Measurements from ENCODE around the gene PLAC1. TPM values are rescaled to one million over a fixed set of nuclear protein-coding genes. Genes with fewer than 3 reads are reported as not detected.

PLAC1 gene
- total RNA-seq, 1 donor from 2014 or later: not detected

DNA sequence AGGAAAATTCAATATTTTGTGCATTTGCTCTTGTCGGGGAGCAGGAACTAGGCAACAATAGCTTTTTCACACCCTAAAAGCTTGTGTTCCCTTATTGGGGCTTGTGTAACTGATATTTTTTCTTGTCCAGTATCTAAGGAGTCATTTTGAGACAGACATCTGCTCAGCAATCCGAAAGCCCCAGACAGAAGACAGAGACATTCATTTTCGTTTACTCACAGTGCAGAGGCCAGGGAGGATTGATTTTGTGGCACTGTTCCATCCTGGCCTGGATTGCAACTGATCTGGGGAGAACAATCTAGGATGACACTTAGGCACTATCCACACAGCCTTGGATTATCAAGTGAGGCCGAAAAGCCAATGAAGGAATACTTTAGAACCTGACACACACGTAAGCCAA is 27.4 kb upstream of the PLAC1 start:
- TF ChIP-seq CTCF (IDR thresholded peaks at IDR 0.05; ENCODE audit: unreplicated experiment): no peak
- Mint-ChIP-seq H3K4me1 (ENCODE audit: low read depth) (no peaks in the 10 kb centered on the region), H3K36me3 (ENCODE audit: insufficient read depth) (no peaks in the 10 kb centered on the region), H3K27me3 (no peaks in the 10 kb centered on the region), H3K27ac (no peak overlapping the region), H3K4me3 (ENCODE audit: low read depth) (no peak overlapping the region), H3K9me3 (ENCODE audit: low read depth) (peaks cover 21% of the 10 kb centered on the region)
- no peak for DNase-seq (ENCODE audit: low spot score, unreplicated experiment)

DNA sequence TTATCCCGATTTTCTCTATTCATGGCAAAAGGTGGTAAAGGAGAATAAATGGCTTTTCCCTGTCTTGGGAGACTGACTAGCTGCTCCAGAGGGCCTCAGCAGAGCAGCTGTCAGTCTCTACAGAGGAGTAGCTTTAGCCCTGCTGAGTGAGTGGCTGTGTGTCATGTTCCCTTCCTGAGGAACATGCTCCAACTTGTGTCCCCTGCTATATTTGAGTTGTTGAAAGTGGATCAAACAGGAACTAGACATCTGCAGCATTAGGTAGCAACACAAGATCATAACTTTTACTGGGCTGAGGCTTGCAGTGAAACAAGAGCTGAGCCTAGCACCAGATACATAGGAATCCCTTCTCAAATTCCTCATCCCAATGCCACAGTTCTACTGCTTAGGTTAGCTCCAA is 26.7 kb upstream of the PLAC1 start:
- Mint-ChIP-seq H3K4me1 (ENCODE audit: low read depth) (no peaks in the 10 kb centered on the region), H3K4me3 (ENCODE audit: low read depth) (no peak overlapping the region), H3K27ac (no peak overlapping the region), H3K27me3 (no peaks in the 10 kb centered on the region), H3K9me3 (ENCODE audit: low read depth) (peaks cover 20% of the 10 kb centered on the region), H3K36me3 (ENCODE audit: insufficient read depth) (no peaks in the 10 kb centered on the region)
- no peak for TF ChIP-seq CTCF (IDR thresholded peaks at IDR 0.05; ENCODE audit: unreplicated experiment)
- no peak for DNase-seq (ENCODE audit: low spot score, unreplicated experiment)

DNA sequence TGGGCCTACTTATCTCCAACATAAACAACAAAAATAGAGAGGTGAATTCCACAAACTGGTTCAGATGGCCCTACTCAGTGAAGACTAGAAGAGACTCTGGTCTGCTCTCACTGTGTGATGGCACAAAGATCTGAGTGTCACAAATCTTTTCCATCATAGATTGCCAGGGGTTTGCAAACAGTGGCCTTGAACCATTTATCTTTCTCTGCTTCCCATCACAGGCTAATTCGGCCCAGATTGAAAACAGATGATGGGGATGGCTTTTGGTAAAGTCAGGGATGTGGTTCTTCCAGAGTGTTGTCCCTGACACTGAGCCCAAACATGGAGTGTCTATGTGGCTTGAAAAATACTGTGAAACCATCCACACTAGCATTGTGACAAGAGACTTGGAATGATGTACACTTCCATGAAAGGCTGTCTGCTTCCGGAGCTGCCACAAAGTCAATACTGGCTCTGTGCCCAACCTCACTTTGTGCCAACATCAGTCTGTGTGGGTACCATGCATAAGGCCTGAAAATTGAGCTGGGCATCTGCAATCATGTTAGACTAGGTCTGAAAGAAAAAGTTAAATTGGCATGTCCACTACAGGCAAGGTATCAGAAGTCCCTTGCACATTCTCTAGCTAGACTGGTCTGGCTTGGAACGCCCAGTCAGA is 25.2 kb upstream of the PLAC1 start:
- H3K4me1 Mint-ChIP-seq (ENCODE audit: low read depth): no peaks in the 10 kb centered on the region
- TF ChIP-seq CTCF (IDR thresholded peaks at IDR 0.05; ENCODE audit: unreplicated experiment): no peak
- no peaks in the 10 kb centered on the region for H3K36me3 Mint-ChIP-seq (ENCODE audit: insufficient read depth)
- H3K9me3 Mint-ChIP-seq (ENCODE audit: low read depth): peaks cover 12% of the 10 kb centered on the region
- no peak for DNase-seq (ENCODE audit: low spot score, unreplicated experiment)
- H3K27ac Mint-ChIP-seq: no peak overlapping the region
- no peaks in the 10 kb centered on the region for H3K27me3 Mint-ChIP-seq
- H3K4me3 Mint-ChIP-seq (ENCODE audit: low read depth): no peak overlapping the region

GRCh38 chrX:134682081-134682480 is 23.8 kb upstream of the PLAC1 start:
- Mint-ChIP-seq H3K4me1 (ENCODE audit: low read depth) (no peaks in the 10 kb centered on the region), H3K4me3 (ENCODE audit: low read depth) (no peak overlapping the region), H3K9me3 (ENCODE audit: low read depth) (peaks cover 23% of the 10 kb centered on the region), H3K27ac (no peak overlapping the region), H3K36me3 (ENCODE audit: insufficient read depth) (no peaks in the 10 kb centered on the region), H3K27me3 (no peaks in the 10 kb centered on the region)
- no peak for DNase-seq (ENCODE audit: low spot score, unreplicated experiment)
- no peak for TF ChIP-seq CTCF (IDR thresholded peaks at IDR 0.05; ENCODE audit: unreplicated experiment)

DNA sequence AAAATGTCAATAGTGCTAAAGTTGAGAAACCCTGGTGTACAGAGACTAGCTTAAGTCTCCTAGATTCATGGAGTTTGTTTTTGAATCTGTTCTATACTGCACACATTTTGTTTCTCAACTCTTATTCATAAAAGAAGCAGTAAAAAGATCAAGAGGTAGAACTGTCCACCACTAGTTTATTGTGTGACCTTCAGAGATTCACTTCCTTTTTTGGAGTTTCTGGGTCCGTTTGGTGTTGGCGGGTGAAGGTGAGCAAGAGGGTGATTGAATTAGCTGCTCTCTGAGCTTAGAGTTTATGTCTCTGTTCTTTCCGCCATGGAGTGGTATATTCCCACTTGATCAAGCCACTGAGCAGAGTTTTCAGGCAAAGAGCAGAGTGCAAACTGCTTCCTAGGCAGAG is 21.4 kb upstream of the PLAC1 start:
- H3K36me3 Mint-ChIP-seq (ENCODE audit: insufficient read depth): no peaks in the 10 kb centered on the region
- no peaks in the 10 kb centered on the region for H3K4me1 Mint-ChIP-seq (ENCODE audit: low read depth)
- no peaks in the 10 kb centered on the region for H3K27me3 Mint-ChIP-seq
- no peak overlapping the region for H3K4me3 Mint-ChIP-seq (ENCODE audit: low read depth)
- H3K9me3 Mint-ChIP-seq (ENCODE audit: low read depth): peaks cover 19% of the 10 kb centered on the region
- no peak overlapping the region for H3K27ac Mint-ChIP-seq
- TF ChIP-seq CTCF (IDR thresholded peaks at IDR 0.05; ENCODE audit: unreplicated experiment): no peak
- DNase-seq (ENCODE audit: low spot score, unreplicated experiment): no peak

Data from progenitor cell of endocrine pancreas (in vitro differentiated cells).